ENCODE measurements around the gene QDPR.
A peak's percentile ranks its signal among the peaks of the same experiment; 100 is the strongest.
"Not testable (repeated sequence)": the region's sequence is repeated elsewhere in the genome, so short reads cannot be mapped to it uniquely, and the experiment has no call there.

Gene QDPR

GRCh38 chr4:17511950-17512795, at the start of gene QDPR:
TSS of gene QDPR (minus strand) at chr4:17512090. CDS start at chr4:17512054, 36 bp downstream.
- peak; percentile 61 for DNase-seq

- DNase-seq: peak; percentile 66
These were observed 49.5 kb upstream of the QDPR start for GRCh38 chr4:17561195-17561909.

- no peak for DNase-seq
These were observed 48.3 kb upstream of the QDPR start for GRCh38 chr4:17560065-17560673.

- no peak for DNase-seq
These were observed 47.8 kb upstream of the QDPR start for GRCh38 chr4:17559709-17560048.

GRCh38 chr4:17558941-17559708, 47.2 kb upstream of the QDPR start:
- DNase-seq: no peak

GRCh38 chr4:17557880-17558279, 46.0 kb upstream of the QDPR start:
- DNase-seq: no peak

GRCh38 chr4:17556498-17556897, 44.6 kb upstream of the QDPR start:
- no peak for DNase-seq

- no peak for DNase-seq
These were observed 42.7 kb upstream of the QDPR start for GRCh38 chr4:17554568-17554967.

- DNase-seq: no peak
These were observed 40.5 kb upstream of the QDPR start for GRCh38 chr4:17552427-17552826.

- DNase-seq: no peak
These were observed 38.7 kb upstream of the QDPR start for GRCh38 chr4:17550549-17550948.

- no peak for DNase-seq
These were observed 34.8 kb upstream of the QDPR start for GRCh38 chr4:17546678-17547077.

GRCh38 chr4:17546222-17546621, 34.3 kb upstream of the QDPR start:
- DNase-seq: no peak

GRCh38 chr4:17545374-17546140, 33.7 kb upstream of the QDPR start:
- DNase-seq: no peak

- DNase-seq: no peak
These were observed 32.9 kb upstream of the QDPR start for GRCh38 chr4:17544831-17545234.

- DNase-seq: no peak
These were observed 32.3 kb upstream of the QDPR start for GRCh38 chr4:17544205-17544604.

GRCh38 chr4:17537060-17537459, 25.2 kb upstream of the QDPR start:
- DNase-seq: not testable (repeated sequence)

GRCh38 chr4:17535906-17536305, 24.0 kb upstream of the QDPR start:
- no peak for DNase-seq

- no peak for DNase-seq
These were observed 23.4 kb upstream of the QDPR start for GRCh38 chr4:17535242-17535641.

GRCh38 chr4:17534705-17535104, 22.8 kb upstream of the QDPR start:
- DNase-seq: no peak

GRCh38 chr4:17531538-17532285, 19.8 kb upstream of the QDPR start:
- no peak for DNase-seq

- DNase-seq: no peak
These were observed 16.8 kb upstream of the QDPR start for GRCh38 chr4:17528551-17529165.

Data from NCI-H1694 treated with DMSO at 0.1 percent for 48 hours (cell line).